Muscle layer of duodenum (tissue), 2 donors: Measurements from ENCODE around the gene PDCD11.

Experiments used
- H3K27ac ChIP-seq: one replicate; pipeline ENCODE4 v1.7.0; 2013; ENCODE audit warnings: mild to moderate bottlenecking, low read length
- H3K27me3 ChIP-seq: one replicate; pipeline ENCODE4 v1.7.0; 2013; ENCODE audit warnings: low read depth, mild to moderate bottlenecking, control low read depth, low read length
- H3K36me3 ChIP-seq, 2 donors: one replicate each; pipeline ENCODE4 v1.7.0; 2013; ENCODE audit warnings: low read length in 2 of 2, control low read depth in 1 of 2, mild to moderate bottlenecking in 1 of 2; ENCODE audit not compliant: insufficient read depth in 2 of 2, control insufficient read depth in 1 of 2
- H3K4me1 ChIP-seq, 2 donors: one replicate each; pipeline ENCODE4 v1.7.0; 2013; ENCODE audit warnings: low read length in 2 of 2, mild to moderate bottlenecking in 2 of 2, control low read depth in 1 of 2, moderate library complexity in 1 of 2; ENCODE audit not compliant: insufficient read depth in 2 of 2, control insufficient read depth in 1 of 2
- H3K4me3 ChIP-seq, 2 donors: one replicate each; pipeline ENCODE4 v1.7.0; 2013; ENCODE audit warnings: low read length in 2 of 2, low read depth in 1 of 2, mild to moderate bottlenecking in 1 of 2
- H3K9me3 ChIP-seq, 2 donors: one replicate each; pipeline ENCODE4 v1.7.0; 2013; ENCODE audit warnings: low read length in 2 of 2, control low read depth in 1 of 2, mild to moderate bottlenecking in 1 of 2; ENCODE audit not compliant: control insufficient read depth in 1 of 2
- donor health status: healthy.

The PDCD11 gene

GRCh38 chr10:103367782-103368518 lies 28.5 kb upstream of the PDCD11 start, which contains the start of gene TAF5:
Gene TAF5, plus strand, starts transcription at chr10:103367976. Its CDS starts 14 bp downstream, at chr10:103367990.
- Histone ChIP-seq H3K4me3 (peak within 1 kb of the TSS; percentile 65 to 99), H3K27ac (peak within 1 kb of the TSS; percentile 59), H3K9me3 (no peaks in the 10 kb centered on the region), H3K4me1 (peaks cover 0 to 13% of the 10 kb centered on the region in 2 donors), H3K36me3 (no peaks in the 10 kb centered on the region), H3K27me3 (no peaks in the 10 kb centered on the region)

- no peak overlapping the region for H3K27ac ChIP-seq
- H3K4me3 ChIP-seq = no peak overlapping the region
- peaks cover 0 to 11% of the 10 kb centered on the region in 2 donors for H3K4me1 ChIP-seq
- H3K36me3 ChIP-seq = peaks cover 20 to 22% of the 10 kb centered on the region in 2 donors
- no peaks in the 10 kb centered on the region for H3K27me3 ChIP-seq
- H3K9me3 ChIP-seq = no peaks in the 10 kb centered on the region
These were observed 22.9 kb upstream of the PDCD11 start for GRCh38 chr10:103373544-103373943.

GRCh38 chr10:103374263-103374662 lies 22.2 kb upstream of the PDCD11 start:
- Histone ChIP-seq H3K4me1 (peaks cover 0 to 5% of the 10 kb centered on the region in 2 donors), H3K4me3 (no peak overlapping the region), H3K27me3 (no peaks in the 10 kb centered on the region), H3K9me3 (no peaks in the 10 kb centered on the region), H3K36me3 (peaks cover 20 to 25% of the 10 kb centered on the region in 2 donors), H3K27ac (no peak overlapping the region)

- Histone ChIP-seq H3K4me3 (no peak overlapping the region), H3K27ac (no peak overlapping the region), H3K9me3 (no peaks in the 10 kb centered on the region), H3K4me1 (no peaks in the 10 kb centered on the region), H3K36me3 (peaks cover 12 to 28% of the 10 kb centered on the region in 2 donors), H3K27me3 (no peaks in the 10 kb centered on the region)
These were observed 13.7 kb upstream of the PDCD11 start for GRCh38 chr10:103382769-103383168.

GRCh38 chr10:103394180-103394579 lies 2.2 kb upstream of the PDCD11 start:
- Histone ChIP-seq H3K9me3 (no peaks in the 10 kb centered on the region), H3K4me3 (no peak overlapping the region), H3K4me1 (peaks cover 13 to 38% of the 10 kb centered on the region in 2 donors)

GRCh38 chr10:103395754-103396066 lies 716 bp upstream of the PDCD11 start:
- Histone ChIP-seq H3K27ac (peak overlapping the region; percentile 94), H3K36me3 (peaks cover 25 to 31% of the 10 kb centered on the region in 2 donors), H3K9me3 (no peaks in the 10 kb centered on the region), H3K4me3 (peak overlapping the region; percentile 91 to 96), H3K27me3 (no peaks in the 10 kb centered on the region), H3K4me1 (peaks cover 13 to 38% of the 10 kb centered on the region in 2 donors)

More at GRCh38 chr10:103394180-103394579, 2.2 kb upstream of the PDCD11 start:
- no peaks in the 10 kb centered on the region for H3K27me3 ChIP-seq
- H3K27ac ChIP-seq = no peak overlapping the region
- peaks cover 26 to 31% of the 10 kb centered on the region in 2 donors for H3K36me3 ChIP-seq

GRCh38 chr10:103396789-103397087 lies 312 bp downstream of the PDCD11 start:
- H3K27me3 ChIP-seq = no peaks in the 10 kb centered on the region
- peaks cover 18 to 38% of the 10 kb centered on the region in 2 donors for H3K36me3 ChIP-seq
- H3K27ac ChIP-seq = peak overlapping the region; percentile 94
- peak overlapping the region; percentile 91 to 96 for H3K4me3 ChIP-seq
- H3K4me1 ChIP-seq = peaks cover 13 to 38% of the 10 kb centered on the region in 2 donors
- H3K9me3 ChIP-seq = no peaks in the 10 kb centered on the region

- H3K36me3 ChIP-seq = peaks cover 18 to 42% of the 10 kb centered on the region in 2 donors
- no peaks in the 10 kb centered on the region for H3K9me3 ChIP-seq
- peak overlapping the region; percentile 94 for H3K27ac ChIP-seq
- H3K4me1 ChIP-seq = peaks cover 13 to 38% of the 10 kb centered on the region in 2 donors
- no peaks in the 10 kb centered on the region for H3K27me3 ChIP-seq
- H3K4me3 ChIP-seq = peak overlapping the region; percentile 91 to 96
These were observed 882 bp downstream of the PDCD11 start for GRCh38 chr10:103397191-103397825.

GRCh38 chr10:103413564-103413963 lies 17.1 kb downstream of the PDCD11 start:
- Histone ChIP-seq H3K27me3 (no peaks in the 10 kb centered on the region), H3K4me3 (no peak overlapping the region), H3K27ac (no peak overlapping the region), H3K4me1 (no peaks in the 10 kb centered on the region), H3K36me3 (peaks cover 72 to 76% of the 10 kb centered on the region in 2 donors), H3K9me3 (no peaks in the 10 kb centered on the region)

- Histone ChIP-seq H3K27ac (no peak overlapping the region), H3K9me3 (no peaks in the 10 kb centered on the region), H3K4me1 (no peaks in the 10 kb centered on the region), H3K36me3 (peaks cover 80 to 85% of the 10 kb centered on the region in 2 donors), H3K27me3 (no peaks in the 10 kb centered on the region), H3K4me3 (no peak overlapping the region)
These were observed 19.2 kb downstream of the PDCD11 start for GRCh38 chr10:103415581-103415980.

- Histone ChIP-seq H3K27ac (no peak overlapping the region), H3K27me3 (no peaks in the 10 kb centered on the region), H3K4me3 (no peak overlapping the region), H3K36me3 (peaks cover 82 to 90% of the 10 kb centered on the region in 2 donors), H3K9me3 (no peaks in the 10 kb centered on the region), H3K4me1 (no peaks in the 10 kb centered on the region)
These were observed 20.2 kb downstream of the PDCD11 start for GRCh38 chr10:103416436-103417147.
